DMS79 (cell line): Measurements from ENCODE around the gene R3HCC1L.

Experiments used
- DNase-seq: peaks from one replicate; lab custom pipeline; 2025; lab: John Stamatoyannopoulos, UW

R3HCC1L gene

DNA sequence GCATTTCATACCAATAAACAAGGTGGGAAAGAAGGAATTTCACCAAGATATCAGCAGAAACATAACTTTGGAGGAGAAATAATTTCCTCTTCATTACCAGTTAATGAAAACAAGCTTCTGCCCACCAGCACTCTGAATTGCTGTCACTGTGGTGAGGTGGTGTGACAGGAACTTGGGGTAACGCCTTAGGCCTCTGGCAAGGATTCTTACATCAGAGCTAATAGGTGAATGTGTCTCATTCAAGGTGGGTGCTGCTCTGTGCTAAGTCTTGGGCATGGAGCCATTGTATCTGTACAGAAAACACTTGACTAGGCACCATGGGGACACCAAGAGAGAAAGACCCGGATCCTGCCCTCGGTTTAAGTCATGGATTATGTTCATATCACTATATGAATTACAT is 141.9 kb downstream of the R3HCC1L start:
- no peak for DNase-seq

- DNase-seq = no peak
Observed at GRCh38 chr10:98285416-98285815, 151.0 kb downstream of the R3HCC1L start.

GRCh38 chr10:98286419-98286818 is 152.0 kb downstream of the R3HCC1L start:
- no peak for DNase-seq

GRCh38 chr10:98287321-98287720 is 152.9 kb downstream of the R3HCC1L start:
- DNase-seq = no peak

DNA sequence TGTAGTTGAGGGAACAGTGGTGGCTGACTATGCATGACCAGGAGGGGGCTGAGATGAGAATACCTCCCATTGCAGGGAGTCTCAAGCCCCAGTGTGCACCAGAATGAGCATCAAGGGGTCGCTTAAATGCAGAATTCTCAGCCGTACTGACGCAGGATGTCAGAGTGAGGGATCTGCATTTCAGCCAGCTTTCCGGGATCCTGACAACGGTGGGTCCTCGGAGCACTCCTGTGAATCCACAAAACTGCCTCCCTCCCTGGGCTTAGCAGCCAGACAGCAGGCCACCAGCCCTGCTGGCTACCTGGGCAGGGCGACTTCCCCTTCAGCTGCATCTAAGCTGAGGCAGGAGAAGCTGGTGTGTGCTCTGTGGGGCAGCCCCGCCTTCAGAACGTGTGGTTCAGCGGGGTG is 155.3 kb downstream of the R3HCC1L start:
- no peak for DNase-seq

DNA sequence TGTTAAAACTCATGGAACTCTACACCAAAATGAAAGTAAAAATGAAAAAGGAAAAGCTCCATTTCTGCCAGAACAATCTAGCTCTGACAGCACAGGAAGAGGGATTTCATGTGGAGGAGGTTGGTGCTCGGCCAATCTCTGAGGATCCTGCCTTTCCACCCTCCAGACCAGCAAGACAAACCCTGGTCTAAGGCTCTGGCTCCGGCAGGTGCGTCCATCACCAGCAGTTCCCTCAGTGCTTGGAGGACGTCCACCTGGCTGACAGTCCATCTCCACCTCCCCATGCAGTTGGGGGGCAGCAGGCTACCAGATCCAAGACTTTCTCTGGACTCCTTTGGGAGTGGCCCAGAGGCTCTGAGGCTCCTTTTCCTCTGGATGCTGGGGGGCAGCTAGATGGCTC is 158.5 kb downstream of the R3HCC1L start:
- no peak for DNase-seq

DNA sequence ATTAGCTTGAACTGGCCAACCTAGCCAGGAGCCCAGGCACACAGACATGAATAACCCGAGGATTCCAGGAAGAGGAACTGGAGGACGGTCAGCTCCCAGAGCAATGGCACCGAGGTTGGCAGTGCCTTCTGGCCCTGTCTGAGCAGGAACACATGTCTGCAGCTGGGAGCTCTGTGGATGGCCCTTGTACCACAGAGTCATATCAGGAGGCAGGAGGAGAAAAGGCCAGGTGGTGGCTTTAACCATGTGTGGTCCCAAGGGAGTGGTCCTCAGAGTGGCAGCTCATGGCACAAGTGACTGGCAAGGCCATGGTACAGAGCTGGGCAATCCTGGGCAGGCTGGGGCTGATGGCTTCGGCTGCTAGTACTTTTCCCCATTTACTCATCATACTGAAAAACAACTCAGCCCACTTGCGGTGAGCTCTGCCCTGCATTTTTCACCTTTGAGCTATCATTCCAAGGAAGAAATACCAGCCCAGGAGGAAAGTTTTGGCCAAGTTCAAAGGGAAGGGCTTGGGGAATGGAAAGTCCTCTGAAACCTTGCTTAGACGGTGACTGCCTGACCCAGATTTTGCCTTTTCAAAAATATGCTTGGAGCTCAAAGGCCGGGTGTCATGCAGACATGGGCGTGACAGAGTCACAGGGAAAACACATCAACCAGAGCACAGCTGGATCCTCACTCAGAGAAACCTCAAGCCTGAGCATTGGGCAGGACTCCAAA is 159.3 kb downstream of the R3HCC1L start:
- no peak for DNase-seq

DNA sequence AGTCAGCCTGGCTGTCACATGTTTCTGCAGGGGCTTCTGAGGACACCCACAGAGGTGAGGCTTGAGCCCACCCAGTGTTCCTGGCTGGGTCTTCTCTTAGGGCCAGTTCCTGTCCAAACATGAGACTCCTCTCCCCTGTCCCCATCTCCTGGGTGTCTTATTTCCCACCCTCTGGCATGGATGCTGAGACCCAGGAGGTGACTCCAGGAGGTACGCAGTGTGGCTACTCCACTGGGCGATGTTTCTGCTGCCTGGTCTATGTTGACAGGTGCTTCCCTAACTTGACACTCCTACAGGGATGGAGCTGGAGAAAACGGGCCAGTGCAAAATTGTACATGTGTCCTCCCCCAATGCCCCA is 159.8 kb downstream of the R3HCC1L start:
- DNase-seq = no peak
